Right lung (tissue), 5 donors: ENCODE measurements around the gene HIVEP3. TPM values are rescaled to one million over a fixed set of nuclear protein-coding genes. Genes with fewer than 3 reads are reported as not detected.

Experiments used
- DNase-seq, 2 donors: peaks; one replicate each; pipeline ENCODE4 v3.0.0-alpha.2; 2013
- polyA plus RNA-seq, 5 donors: library from polyadenylated mRNA; unstranded; fragments of 120-200 nt; gene quantifications; one replicate each; pipeline versions ENCODE4 v1.2.1 to v1.2.3, GENCODE V29; 2013; ENCODE audit warnings: inconsistent platforms in 1 of 5, low replicate concordance in 1 of 5; ENCODE audit not compliant: insufficient read length in 5 of 5, insufficient read depth in 1 of 5

HIVEP3 gene
- polyA plus RNA-seq, 5 donors: 6.3 to 7.6 (median 6.7) TPM

DNA sequence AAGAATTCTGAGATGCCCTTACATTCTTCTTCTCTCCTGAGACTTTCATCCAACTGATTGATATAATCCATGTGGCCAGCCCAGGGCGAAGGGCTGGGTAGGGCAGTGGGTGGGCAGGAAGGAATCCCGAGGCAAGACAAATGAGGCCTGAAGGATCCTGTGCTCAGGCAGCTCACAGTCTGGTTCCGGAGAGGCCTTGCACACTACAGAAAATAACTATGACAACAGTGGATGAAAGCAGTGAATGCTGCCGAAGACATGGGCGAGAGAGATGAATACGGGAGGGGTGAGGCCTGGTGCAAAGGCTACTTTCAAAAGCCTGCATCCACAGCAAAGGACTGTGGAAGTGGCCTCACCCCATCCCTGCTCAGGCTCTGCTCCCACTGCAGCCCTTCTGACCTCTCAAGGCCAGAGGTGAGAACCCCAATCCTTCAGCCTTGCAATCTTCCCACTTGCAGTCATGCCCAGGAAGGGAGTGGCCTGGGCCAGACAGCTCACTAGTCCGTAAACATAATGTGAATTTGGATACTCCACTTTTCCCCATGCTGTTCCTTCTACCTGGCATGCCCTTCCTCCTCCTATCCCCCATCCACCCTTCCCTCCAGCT lies 250.6 kb downstream of the HIVEP3 start:
- no peak for DNase-seq

DNA sequence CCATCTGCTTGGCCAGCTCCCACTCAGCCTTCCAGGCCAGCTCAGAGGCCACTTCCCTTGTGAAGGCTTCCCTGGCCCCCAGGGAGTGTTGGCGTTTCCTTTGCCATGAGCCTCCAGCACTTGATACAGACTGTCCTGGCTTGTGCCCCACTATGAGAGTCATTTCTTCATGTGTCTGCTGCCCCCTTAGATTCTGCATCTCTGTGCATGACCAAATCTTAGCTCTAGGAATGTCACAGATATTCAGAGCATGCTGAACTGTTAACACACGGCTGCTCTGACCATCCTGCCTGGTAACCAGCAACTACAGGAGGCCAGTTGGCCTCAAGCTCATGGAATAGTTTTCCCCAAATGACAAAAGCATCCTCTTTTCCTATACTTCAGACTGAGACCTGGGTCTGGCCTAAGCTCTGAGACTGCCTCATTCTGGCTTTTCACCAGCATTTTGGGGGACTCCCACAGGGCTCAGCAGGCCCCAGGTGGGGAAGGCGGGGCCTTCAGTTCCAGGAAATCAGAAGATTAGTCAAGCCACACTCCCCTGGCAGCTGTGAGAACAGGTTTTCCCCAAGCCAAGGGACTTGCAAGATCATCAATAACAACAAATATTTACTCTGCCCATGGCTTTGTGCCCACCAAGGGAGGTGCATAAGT lies 251.6 kb downstream of the HIVEP3 start:
- no peak for DNase-seq

DNA sequence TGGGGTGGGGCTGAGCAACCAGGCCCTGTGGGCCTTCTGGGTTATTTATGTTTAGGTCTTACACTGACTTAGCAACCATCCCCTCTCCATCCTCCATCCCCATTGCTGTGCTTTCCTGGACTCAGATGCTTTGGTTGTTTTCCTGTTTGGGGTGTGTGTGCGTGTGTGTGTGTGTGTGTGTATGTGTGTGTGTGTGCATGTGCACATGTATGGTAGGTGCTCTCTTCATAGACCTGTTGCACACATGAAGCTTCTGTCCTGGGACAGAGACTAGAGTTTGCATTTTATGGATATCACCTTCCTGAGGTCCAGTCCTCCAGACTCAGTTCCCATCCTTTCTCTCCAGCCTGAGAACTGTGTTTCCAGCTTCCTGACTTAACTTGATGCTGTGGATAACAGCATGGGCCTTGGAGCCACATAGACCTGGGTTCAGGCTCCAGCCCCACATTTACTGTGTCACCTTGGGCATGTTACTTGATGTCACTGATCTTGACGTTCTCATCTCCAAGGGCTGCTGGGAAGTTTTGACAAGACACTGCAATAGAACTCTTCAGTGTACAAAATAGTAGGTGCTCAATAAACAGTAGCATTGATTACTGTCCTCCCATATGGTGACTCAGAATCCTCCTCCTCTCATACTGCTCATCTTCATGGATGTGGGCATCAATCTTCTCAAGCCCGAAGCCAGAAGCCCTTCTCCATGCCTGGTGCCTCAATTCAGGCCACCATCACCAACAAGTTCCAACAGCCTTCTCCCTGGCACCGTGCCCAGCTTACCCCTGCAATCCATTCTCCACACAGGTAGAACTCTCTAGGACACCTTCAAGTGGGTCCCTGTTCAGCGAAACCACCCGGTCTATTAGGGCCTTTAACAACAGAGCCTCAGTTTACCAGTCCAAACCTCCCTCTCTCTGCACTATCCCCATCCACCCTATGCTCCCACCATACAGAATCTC lies 252.5 kb downstream of the HIVEP3 start:
- no peak for DNase-seq

DNA sequence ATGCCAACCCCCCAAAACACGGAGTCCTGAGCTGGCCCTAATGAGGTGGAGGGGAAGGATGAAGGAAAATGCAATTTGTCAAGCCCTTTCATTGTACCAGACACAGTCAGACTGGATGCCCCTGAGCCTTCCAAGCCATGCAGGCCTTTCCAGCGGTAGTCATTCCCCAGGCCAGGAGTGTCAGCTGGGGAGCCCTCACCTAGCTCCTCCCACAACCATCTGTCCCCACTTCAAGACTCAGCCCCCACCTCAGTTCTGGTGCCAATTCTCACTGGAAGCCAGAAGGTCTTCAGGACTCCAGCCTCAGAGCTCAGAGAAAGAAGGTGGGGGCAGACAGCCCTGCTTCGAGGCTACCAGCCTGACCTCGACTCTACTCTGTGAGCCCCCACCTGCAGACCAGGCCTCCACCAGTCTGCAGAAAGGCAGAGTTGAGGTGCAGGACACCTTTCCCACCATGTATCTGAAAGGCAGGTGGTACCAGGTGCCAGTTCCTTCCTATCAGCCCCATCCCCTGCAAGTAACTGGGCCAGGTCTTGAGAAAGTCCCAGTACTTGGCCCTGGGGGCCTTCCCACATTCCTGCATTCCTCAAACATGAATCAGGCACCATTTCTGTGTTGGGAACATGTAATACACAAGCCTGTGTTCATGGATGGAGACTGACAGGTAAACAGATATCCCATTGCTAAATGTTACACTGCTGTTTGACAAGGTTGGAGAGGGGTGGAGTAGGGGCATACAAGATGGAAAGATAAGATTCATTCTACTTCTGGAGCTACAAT lies 253.7 kb downstream of the HIVEP3 start:
- DNase-seq: no peak

DNA sequence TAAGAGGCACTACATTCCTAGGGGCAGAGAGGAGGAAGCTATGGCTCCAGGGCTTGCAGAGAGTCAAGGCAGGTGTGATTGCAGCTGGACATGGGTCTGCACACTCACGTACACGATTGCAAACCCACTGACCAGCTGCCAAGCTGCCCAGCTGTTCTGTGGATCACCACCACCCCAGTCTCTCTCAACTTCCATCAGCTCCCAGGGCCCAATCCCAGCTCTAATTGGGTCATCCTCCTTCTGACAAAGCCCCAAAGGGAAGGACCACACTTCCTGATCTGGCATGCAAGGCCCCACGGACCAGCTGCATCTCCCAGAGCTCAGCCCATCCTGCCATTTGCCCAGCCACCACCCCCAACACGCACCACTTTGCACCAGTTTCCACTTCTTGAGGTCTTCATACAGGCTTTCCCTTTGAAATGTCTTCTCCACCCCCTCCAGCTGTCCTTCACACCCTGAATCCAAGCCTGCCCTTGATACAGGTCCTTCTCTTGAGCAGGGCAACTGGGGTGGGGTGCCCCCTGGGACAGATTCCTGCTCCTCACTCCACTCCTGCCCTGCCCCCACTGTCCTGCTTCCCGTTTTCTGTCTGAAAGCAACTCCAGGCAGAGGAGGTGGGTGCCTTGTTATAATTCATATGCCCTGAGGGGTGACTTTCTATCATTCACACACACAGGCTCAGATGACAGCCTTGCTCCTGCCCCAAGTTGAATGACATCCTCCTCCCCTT lies 254.9 kb downstream of the HIVEP3 start:
- no peak for DNase-seq

DNA sequence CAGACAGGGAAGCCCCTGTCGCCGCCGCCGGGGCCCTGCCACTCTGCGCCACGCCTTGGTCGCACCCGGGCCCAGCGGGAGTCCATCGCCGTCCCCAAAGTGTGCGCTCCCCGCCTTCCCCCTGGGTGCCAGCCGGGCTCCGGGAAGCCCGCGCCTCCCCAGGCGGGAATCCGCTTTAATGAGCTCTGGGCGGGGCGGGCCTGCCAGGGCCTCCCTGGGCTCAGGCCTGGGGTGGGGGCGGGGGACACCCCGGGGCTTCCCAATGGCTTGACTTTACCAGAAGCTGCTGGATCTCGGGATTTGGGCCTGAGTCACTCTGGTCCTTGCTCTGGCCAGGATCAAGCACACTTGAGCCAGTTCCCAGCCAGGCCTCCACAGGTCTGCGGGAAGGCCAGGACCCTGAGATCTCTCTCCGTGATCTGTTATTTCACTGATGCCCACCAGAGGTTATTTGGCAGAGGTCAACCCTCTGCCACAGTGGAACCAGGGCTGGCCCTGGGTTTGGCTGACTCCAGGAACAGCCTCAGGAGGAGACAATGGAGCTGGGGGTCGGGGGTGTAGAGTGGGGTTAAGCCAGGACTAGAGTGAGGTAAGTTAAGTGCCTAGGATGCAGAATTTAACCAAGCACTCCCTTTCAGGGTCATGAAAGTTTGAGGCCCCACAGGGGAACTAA lies 255.8 kb downstream of the HIVEP3 start:
- DNase-seq: peak in 1 of 2 donors; percentile 29

DNA sequence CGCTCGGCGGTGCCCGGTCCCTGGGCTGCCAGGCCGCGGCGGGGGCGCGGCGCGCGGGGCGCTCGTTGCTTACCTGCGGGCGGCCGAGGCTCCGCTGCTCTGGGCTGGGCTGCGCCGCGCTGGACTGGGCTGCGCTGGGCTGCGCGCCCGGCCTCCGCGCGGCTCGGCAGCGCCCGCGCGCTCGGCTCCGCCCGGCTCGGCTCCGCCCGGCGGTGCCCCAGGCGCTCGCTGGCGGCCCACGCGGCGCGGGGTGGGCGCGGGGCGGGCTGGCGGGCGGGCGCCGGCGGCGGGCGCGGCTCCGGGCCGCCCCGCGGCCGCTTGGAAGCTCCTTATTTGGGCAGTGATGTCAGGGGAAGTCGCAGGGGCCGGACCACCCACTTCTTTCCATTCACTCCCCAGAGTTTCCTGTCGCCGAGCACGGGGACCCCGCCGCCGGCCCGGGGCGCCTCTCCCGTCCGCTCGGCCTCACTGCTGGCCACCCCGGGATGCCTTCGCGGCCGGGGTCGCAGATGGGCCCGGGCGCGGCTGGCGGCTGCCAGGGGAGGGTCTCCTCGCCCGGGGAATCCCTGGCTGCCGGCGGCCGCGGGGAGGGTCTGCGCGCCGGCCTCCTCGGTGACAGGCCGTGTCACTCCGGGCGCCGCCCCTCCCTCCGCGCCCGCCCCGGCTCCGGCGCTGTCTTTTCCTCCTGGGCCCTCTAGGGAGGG lies 256.5 kb downstream of the HIVEP3 start:
- DNase-seq: peak; percentile 65 to 75

DNA sequence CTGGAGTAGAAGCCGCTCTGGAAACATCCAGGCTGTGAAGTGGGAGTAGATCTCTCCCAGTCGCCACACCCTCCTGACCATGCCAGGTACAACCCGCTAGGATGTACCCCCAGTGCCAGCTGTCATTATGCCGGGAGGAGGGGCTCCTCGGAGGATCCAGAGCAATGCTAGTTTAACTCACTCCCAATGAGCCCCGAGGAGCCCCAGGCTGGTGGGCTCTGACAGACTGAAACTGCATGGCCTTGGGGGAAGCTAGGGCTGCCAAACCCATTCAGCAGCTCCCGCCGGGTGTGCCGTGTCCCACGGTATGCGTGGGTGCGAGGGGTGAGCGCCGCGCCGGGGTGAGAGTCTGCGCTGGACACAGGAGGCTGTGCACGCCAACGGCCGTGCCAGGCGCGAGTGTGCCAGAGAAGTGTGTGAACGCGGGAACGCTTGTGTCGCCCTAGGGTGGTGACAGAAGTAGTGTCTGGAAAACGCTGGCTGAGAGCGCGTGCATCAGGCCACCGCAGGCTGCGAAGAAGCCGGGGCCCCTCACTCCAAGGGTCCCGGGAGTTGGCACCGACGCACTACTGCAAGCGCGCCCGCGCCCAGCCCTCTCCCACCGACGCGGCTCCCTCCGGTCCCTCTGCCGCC lies 257.2 kb downstream of the HIVEP3 start:
- DNase-seq: peak in 1 of 2 donors; percentile 20

DNA sequence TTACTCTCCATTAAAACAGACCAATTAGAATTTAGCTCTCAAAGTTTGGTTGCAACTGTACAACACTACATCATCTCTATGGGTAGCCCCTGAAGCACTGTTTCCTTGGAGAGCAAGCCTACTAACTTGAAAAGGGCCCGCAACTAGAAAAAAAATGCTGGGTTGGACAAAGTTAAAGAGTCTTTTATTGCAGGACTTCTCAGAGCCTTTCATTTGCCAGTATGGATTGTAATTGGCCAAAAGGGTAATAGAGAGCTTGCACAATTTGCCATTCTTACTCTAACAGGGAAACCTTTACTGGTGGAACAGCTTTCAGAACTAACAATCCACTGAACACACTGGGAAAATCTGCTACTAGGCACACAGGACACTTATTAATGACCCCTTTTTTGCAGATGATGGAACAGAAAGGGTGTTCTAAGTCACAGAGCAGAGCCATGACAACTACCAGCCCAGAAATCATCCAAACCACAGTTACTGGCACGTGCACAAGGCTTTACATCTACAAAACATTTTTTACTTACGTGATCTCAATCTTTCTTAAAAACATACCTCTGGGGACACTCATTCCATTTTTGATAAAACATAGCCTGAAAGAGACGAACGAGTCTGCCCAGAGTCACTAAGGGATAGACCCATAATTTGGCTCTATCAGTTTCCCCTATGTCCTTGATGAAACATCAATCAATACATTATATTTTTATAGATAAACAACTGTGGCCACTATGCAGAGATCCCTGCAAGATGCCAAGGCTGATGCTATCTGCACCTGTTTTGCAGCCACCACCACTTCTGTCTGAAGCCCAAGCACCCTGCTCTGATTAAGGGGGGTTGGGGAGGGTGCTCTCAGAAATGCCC lies 257.9 kb downstream of the HIVEP3 start:
- no peak for DNase-seq

DNA sequence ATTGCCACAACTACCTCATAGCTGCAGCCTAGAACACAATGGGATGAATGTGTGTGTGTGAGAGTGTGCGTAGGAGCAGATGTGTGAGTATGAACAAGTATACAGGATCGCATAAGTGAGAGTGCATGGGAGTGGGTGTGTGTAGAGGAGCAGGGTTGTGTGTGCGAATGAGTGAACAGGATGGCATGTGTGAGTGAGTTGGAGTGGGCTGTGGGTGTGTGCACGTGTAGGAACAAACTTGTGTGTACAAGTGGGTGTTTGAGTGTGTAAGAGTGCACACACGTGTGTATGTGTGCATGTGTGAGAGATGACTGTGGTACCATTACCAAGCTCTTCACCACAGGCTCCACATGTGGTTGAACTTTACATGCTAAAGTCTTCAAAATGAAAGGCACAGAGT lies 258.8 kb downstream of the HIVEP3 start:
- DNase-seq: no peak

DNA sequence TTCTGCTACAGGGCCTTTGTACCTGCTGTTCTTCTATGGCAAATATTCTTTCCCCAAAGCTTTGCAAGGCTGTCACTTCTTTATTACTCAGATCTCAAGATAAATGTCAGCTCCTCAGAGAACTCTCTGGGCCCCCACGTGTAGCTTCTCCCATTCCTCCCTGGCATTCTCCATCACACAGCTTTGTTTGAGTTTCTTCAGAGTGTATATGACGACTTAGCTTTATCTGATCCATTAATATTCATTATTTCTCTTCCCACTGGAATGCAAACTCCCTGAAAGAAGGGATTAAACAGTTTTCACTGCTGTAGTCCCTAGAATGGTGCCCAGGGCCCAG lies 259.6 kb downstream of the HIVEP3 start:
- DNase-seq: no peak

DNA sequence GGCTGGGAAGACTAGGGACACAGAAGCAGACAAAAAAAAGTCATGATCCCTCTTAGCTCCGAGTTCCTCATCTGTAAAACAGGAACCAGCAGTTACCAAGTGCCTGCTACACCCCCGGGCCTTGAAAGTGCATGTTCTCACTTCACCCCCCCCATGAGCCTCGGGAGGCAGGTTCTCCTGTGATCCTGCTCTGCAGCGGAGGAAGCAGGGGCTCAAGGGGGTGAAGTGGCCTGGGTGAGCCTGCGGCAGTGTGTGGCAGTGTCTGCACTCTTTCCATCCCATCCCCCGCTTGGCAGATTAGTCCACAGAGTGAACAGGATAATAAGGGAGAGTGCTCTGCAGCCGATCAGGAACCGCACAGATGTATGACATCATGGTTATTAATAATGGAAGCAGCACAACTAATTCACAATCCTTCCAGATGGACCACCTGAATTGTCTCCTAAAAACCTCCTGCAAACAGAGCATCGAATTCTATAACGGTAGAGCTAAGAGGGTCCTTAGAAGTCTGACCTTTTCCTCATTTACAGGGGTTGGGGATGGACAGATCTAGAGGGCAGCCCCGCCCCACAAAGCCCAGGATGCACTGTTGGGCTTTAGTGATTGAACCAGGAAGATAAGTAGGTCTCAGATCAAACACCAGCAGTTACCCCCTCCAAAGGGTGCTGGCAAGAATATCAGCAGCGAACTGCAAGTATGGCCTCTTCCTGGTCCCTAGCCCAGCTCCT lies 260.1 kb downstream of the HIVEP3 start:
- DNase-seq: no peak

DNA sequence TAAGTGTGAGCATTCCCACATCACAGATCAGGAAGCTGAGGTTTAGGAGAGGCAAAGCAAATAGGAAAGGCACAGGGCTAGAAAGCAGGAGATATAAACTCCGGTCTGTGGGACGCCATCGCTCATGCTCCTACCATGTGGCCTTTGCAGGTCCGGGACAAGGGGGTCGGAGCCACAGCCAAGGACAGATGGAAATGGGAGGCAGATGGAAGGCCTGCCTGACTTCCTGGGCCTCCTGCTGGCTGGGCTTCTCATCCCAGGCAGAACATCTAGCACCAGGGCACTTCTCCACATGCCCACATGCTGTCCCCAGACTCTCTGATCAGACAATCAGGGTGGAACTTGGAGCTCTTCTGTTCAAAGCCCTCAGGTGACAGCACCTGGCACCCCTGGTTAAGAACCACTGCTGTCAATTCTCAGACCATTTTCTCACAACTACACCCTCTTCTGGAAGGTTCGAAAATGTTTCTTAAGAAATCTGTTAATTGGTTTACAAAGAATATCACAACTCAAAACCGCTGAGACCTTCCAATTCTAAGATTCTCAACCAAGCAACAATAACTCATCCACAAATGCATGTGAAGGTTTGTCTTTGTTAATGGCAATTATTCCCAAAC lies 260.9 kb downstream of the HIVEP3 start:
- DNase-seq: no peak

DNA sequence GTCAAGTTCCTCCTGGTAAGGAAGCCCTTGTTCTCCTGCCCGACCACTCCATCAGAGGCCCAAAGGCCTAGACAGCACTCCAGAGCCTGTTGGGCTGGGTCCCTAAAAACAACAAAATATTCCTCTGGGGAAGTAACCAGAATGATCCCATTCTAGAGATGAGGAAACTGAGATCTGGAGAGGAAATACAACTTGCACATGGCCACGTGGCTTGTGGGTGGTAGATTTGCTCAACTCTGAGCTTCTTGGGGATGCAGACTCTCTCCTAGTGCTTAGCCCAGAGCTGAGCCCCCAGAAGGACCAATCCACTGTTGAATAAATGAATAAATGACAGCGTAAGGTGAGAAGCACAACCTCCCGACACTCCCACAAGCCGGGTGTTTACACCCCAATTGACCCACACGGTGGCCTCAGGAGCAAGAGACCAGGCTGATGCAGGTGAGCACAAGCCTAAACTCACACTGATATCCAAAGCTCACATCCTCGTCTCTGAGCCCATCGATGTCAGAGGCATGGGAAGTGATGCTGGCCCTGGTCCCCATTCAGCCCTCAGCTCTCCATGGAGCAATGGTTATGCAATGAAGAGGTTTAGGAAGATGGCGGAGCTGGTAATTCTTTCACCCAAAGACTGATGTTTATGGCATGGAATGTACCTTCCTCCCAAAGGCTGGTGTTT lies 261.8 kb downstream of the HIVEP3 start:
- no peak for DNase-seq

DNA sequence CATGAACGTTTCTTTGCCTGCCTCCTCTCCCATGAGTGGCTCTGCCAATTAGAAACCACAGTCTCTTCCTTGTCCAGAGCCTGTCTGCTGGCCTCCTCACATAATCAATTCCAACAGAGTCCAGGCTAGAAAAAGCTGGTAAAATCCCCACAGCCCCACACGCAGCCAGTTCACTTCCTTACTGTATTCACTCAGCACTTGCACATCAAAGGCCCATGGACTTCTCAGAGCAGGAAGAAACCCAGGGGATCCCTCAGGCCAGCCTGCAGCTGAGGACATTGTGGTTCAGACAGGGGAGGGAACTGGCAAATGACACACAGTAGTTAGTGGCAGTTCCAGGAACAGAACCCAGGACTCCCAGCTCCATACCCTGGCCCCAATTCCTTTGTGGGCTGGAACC lies 262.7 kb downstream of the HIVEP3 start:
- no peak for DNase-seq

DNA sequence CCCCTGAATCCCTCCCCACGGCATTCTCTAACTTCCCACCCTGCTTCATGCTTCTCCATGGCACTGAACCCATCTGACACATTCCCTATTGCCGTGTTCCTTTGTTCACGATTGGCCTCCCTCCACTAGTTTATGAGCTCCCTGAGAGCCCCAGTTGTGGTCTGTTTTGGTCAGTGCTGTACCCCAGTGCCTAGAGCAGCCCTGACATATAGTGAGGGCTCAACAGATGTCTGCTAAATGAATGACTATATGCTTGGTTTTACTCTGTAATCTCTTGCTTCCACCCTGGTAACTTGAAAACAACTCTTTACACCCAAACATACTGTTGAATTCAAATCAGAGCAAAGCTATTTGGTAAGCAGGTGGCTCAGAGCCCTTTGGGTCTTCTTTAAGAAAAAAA lies 263.1 kb downstream of the HIVEP3 start:
- no peak for DNase-seq

DNA sequence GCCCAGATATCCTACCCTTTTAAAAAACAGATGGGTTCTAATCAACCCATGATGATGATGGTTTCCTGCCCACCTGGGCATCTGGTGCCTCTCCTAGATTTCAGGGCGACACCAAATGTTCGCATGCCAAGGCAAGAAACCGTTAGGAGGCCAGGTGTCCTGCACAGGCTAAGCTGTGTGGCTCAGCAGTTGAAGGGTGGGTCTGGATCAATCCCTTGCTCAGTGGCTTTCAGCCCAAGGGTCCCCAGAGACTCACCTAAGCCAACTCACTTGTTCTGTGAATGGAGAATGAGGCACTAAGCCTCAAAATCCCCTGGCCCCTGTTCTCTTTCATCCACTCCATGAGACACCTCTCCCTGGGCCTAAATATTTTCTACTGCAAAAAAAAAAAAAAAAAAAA lies 265.1 kb downstream of the HIVEP3 start:
- DNase-seq: no peak
